Stimulated activated CD8-positive, alpha-beta memory T cell treated with anti-CD3 and anti-CD28 coated beads, Interleukin-4, amount 100 ng/mL, for 24 hours (primary cell): ENCODE results near the gene ANXA11.
"Not testable (repeated sequence)": the region's sequence is repeated elsewhere in the genome, so short reads cannot be mapped to it uniquely, and the experiment has no call there.

ENCODE experiments used
- DNase-seq: peaks from one replicate; pipeline ENCODE4 v3.0.0-alpha.2; 2020; ENCODE audit warnings: low read depth

The ANXA11 gene

DNA sequence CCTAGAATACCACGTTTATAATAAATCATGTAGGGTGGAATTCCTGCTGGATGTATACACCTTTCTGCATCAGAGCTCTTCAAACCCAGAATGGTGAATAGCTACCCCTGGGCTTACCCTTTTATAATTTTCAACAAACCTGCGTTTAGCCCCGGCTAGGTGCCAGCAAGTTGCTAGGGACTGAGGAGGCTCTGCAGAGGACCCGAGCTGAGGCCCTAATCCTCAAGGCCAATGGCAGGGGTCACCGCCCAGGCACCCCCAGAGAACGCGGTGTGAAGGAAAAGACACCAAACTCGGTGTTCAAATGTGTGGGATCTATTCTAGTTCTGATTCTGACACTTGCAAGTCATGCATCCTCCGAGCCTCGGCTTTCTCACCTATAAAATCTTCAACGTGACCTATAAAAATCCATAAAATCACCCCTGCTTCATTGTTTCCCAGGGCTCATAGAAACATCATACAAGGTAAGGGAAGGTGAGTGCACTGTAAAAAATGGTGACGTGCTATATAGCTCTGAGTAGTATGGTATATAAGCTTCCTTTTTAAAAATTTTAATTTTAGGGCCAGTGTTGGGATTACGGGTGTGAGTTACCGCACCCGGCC, 2.5 kb upstream of the ANXA11 start:
- no peak for DNase-seq

DNA sequence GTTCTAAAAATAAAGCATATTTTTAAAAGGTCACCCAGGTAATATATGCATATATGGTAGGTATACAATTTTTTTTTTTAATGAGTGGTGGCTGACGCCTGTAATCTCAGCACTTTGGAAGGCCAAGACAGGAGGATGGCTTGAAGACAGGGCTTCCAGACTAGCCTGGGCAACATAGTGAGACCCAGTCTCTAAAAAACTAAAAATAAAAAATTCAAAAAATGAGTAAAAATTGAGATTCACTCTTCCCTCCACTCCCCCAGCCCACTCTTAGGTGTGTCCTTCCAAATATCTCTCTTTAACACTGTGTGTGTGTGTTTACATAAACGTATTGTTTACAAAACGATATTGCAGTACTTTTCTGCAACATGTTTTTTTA, 929 bp upstream of the ANXA11 start:
- DNase-seq = no peak

DNA sequence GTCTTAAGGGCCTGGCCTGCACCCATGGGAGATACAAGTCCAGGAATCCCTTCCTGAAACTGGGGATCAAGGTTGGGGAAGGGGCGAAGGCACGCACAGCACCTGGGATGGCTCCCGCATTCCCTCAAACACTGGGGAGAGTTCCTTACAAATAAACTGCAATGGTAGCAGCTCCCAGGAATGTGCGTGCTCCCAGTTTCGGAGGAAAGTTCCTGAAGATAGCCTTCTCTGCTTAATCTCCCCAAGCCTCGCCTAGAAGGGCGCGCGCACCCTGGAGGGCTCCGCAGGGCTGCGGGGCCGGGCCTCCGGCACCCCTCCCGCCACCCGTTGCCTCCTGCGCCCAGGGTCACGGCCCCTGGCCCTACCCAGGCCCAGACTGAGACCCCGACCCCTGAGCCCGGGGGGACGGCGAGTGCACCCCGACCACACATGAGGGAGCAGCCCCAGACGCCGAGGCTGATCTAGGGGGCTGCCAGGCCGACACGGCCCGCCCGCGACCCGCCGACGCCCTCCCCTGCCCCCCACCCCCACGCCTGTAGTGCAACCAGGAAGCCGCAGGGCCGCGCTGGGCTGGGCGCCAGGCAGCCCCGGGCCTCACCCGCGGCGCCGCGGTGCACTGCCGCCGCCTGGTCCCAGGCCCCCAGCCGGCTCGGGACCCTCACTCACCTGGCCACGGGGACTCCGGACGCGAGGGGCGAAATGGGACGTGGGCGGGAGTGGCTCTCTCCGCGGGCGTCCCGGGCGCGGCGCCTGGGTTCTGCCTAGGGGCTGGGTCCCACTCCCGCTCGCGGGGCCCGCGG, 460 bp downstream of the ANXA11 start:
- peak; percentile 24 for DNase-seq

DNA sequence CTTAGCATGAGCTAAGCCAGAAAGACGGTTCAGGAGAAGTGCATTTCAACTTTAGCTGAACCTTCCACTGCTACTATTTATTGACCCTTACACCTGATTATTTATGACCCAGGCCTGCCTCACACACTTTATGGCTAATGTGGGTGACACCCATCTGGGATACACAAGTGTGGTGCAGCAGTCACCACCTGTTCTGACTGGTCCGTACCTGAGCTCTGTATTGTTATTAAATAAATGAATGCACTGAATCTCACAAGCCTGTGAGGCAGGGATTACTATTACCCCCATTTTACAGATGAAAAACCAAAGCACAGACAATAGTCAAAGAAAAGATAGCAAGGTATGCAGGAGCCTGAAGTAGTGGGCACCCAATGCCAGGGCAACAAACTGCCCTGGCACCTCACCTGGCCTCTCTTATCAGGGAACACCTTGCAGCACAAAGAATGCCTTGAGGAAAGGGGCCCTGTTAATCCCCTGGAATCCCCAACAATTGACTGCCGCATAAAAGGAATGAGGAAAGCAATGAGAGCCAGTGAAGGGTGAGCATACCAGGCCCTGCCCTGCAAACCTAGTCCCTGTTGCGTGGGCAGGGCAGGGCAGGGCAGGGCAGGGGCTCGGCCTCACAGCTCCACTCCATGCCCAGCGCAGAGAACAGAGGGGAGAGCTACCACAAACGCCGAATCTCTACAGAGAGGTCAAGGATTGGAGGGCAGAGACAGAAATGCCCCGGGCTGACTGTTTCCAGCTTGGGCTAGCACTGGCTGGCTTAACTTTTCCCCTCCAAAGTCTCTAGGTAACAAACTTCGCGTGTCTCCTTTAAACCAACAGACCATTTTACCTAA, 1.3 kb downstream of the ANXA11 start:
- no peak for DNase-seq

DNA sequence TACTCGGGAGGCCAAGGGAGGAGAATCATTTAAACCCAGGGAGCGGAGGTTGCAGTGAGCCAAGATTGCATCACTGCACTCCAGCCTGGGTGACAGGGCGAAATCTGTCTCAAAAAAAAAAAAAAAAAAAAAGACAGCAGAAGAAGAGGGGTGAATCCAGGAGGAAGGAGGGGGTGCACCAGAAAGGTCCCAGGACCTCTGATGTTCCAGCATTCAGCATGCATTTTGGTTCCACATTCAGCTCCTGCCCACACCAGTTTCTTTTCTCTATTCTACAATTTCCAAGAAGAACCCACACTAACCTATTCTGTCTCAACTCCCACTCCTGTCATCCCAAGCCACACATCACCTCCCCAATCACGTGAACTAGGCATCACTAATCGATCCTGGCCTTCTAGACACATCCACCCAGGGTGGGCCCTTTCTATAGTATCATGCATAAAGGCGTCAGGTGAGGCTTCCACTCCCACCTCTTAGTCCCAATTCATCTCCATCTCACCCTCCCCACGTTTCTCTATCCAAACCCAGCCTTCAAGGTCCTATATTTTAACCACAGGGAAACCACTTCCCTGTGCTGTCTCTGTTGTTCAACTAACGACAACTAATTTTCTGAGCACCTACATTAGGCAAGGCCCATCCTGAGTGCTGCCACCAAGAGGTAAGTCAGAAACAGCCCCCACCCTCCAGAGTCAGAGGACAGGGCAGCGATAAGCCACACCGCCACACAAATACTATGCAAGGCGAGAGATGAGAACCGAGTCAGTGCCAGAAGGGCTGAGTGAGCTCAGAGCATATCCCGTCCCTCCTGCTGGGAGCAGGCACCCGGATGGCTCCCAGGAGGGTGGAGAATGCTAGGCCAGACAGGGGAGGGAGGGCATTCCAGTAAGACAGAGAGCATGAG, 2.2 kb downstream of the ANXA11 start:
- peak; percentile 45 for DNase-seq

DNA sequence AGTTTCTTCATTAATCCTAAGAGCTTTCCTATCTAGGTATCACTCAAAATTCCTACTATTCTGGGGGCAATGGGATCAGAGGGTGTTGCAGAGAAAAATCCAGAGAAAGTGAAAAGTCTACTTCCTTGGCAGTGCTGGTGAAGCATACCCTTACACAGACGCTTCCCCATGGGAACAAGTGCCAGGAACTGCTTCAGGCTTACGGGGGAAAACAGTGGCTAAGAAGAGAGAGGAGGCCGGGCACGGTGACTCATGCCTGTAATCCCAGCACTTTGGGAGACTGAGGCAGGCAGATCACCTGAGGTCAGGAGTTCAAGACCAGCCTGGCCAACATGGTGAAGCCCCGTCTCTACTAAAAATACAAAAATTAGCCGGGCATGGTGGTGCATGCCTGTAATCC, 2.8 kb downstream of the ANXA11 start:
- not testable (repeated sequence) for DNase-seq

DNA sequence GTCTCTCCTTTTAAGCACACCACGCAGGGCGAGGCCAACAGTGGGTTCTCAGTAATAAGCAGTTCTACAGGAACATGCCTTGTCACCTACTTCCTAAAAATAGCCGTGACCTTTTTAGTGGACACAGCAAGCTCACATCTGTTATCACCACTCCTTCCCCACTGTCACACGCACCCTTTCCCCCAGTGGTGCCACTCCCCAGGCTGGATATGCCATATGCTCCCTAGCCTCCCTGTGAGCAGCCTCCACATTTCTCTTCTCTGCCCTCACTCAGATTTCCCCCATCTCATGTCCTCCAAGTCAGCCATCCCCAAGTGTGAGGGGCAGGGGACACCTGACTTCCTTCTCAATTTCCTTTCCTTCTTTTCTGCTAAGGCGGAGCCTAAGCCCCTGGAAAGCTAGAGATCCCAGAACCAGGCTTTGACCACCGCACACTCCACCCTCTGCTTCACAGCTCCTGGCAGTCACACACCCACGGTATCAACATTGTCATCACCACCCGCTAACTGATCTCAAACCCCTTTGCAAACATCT, 3.7 kb downstream of the ANXA11 start:
- DNase-seq = no peak

DNA sequence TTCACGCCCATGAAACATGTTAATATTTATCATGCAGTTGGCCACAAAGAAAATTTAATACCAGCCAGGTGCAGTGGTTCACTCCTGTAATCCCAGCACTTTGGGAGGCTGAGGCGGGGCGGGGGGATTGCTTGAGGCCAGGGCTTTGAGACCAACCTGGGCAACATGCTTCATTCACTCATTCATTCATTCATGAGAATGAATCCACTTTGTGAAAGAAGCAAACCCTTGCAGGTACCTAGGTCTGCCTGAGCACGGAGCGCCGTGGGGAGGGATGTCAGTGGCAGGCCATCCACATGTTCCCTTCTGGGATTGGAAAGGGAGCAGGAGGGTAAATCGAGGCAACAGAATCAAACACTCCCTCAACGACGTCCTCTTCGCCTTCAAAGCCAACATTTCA, 4.7 kb downstream of the ANXA11 start:
- DNase-seq = no peak

DNA sequence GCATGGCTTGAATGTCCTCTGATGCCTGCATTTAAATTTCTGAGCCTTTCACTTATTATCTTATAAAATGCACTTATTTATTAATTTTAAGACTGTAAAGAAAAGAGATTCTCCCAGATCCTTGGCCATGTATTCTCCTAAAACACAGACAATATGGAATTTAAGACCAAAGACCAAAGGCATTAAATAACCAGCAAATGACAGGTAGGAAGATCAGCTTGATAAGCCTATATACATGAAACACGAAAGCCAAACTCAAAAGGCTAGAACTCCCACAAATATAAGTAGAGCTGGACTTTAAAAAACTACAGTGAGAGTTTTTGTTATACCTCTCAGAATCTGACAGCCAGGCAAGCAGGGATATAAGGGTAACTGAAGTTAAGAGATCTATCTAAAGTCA, 5.1 kb downstream of the ANXA11 start:
- DNase-seq = no peak

DNA sequence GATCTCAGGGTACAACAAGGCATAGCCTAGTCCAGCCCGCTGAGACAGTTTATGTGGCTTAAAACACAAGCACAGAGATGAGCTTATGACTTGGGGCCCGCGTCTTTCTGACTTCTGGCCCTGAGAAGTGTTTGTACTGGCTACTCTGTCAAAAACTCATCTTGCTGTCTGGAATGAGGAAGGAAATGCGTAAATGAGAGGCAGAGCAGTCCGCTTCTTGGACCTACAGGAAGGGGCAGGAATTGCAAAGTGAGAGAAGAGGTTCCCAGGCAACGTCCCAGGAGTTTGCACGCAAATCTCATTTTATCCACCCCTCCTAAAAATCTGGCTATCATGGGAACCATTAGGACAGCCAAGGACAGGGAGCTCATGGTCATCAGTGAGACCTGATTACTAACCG, 5.5 kb downstream of the ANXA11 start:
- DNase-seq = no peak

DNA sequence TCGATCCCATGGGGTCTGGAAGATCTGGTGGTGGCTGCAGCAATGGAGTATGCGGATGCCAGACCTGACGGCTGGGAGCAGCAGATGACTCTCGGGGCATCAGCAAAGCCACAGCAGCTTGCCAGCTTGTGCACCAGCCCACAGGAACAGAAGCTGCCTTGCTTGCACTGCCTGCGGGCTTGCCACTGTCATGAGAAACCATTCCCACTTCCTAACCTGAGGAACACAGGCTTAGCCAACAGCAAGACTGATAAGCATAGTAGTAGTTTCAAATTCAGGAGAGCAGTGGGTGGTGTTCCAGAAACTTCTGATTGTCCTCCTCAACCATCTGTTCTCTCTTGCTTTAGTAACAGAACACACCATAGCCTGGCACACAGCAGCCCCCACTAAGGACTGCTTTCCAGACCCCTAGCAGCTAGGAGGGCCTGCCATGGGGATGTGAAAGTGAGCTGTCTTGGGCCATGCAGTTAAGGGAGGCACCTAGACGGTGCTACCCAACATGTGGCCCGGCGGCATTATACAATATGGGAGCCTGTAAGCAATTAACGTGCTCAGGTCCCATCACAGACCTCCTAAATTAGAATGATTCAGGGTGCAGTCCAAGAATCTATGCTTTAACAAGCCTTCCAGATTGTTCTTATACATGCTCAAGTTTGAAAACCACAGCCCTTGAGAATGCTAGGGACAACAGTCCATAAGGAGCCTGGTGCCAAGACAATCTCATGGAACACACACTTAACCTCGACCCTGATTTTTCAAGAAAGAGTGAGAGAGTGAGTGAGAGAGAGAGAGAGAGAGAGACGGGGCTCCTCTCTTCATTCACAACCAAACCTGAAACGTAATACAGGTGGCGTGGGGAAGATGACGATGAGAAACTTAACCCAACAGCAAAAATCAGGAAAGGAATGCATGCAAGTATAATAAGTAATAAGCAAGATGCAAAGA, 7.1 kb downstream of the ANXA11 start:
- no peak for DNase-seq

DNA sequence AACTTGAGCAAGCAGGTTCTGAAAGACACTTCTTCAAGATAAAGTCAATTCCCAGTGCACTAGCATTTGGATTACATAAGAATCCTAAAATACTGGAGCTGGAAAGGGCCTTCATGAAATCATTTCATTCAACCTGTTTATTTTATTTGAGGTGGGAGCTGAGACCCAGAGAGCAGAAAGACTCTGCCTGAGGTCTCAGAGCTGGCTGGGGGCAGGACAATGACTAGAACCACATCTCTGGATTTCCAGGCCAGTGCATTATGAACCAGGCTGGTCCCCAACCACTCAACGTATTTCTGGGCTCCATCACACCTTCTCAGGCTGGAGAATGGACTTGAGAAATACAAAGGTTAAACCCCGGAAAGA, 8.4 kb downstream of the ANXA11 start:
- no peak for DNase-seq

DNA sequence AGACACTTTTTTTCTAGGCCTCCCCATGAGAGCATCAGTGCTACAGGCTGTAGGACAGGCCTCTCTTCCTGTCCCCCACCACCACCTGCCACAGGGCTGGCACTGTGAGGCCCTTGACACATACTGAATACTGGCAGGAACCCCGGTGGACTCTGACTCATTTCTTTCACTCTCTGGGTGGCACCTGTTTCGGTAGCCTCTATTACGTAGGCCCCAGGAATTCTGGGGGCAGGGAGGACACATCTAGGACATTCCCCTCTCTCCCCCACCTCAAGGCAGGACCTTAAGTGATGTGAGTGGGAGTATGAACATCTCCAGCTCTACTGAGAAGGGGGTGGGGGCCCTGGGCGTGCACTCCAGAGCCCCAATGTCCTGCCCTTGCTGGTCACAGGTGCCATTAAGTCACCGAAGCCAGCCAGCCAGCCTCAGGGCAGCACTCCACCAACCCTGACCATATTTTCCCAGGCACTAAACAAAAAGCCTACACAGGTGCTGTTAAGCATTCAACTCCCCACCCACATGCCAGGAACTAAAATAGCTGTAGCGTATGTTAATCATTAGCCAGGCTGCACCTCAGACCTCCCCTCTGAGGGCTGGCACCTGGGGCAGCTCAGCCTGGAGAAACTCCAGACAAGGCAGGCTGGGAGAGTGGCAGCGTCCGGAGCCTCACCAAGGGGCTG, 8.9 kb downstream of the ANXA11 start:
- DNase-seq = peak; percentile 58

DNA sequence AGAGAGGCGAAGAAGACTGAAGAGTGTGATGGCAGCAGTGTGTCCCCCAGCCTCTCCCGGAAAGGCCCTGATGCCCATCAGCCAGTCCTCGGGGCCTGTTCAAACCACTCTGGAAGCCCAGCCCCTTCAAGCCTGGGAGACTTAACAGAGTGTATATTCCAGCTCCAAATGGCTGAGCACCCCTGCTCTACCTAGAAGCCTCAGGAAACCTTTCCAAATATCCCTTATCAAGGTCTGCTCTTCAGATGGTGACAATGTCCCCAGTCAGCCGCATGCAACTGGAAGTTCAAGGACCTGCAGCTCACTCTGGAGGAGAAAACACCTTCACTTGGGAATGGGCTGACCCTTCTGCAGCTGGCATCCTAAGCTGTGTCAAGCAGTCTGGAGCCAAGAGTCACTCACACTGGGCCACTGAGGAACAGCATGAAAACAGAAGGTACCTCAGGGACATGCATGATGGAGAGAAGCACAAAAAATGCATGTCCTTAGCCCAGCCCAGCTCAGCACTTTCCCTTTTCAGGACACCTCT, 10.2 kb downstream of the ANXA11 start:
- DNase-seq = no peak

DNA sequence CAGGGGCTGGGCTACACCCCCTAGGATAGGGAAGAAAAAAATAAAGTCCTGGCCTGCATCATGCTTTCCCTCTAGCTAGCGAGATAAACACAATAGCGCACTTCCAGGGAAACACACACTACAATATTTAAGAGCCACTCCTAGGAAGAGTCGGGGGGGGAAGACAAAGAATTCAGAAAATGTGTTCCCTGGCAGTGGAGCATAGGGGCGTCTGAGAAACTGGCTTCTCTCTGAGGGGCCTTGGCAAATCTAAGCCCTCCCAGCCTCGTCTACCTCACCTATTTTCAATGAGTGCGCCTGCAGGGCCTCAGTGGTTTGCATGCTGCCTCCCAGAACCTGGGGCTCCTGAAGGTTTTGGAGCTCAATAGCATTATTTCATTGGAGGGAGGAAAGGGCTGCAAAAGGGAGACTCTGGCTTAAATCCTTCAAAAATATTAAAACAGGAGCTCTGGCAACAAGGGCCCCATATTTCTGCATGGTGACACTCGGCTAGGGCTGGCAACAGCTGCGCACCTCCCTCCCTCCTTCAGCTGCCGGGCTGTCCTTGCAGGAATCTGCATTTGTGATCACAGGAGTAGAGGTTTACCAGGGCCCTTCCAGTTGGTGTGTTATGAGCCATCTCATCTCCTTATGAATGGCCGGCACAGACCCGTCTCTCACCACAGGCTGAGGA, 10.8 kb downstream of the ANXA11 start:
- DNase-seq = no peak

DNA sequence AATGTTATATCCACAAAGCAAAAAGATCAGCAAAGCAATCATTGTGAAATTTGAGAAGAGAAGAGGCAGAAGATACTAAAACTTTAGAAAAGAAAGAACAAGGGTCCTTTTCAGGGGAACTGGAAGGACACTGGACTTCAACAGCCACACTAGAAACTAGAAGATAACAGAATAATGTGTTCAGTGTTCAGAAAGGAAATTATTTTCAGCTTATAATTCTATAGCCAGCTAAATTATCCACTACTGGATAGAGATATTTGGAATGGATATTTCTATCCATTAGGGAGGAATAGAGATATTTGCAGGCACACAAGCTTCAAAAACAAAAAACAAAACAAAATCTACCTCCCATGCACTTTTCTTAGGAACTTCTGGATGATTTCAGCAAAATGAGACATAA, 12.8 kb downstream of the ANXA11 start:
- no peak for DNase-seq

DNA sequence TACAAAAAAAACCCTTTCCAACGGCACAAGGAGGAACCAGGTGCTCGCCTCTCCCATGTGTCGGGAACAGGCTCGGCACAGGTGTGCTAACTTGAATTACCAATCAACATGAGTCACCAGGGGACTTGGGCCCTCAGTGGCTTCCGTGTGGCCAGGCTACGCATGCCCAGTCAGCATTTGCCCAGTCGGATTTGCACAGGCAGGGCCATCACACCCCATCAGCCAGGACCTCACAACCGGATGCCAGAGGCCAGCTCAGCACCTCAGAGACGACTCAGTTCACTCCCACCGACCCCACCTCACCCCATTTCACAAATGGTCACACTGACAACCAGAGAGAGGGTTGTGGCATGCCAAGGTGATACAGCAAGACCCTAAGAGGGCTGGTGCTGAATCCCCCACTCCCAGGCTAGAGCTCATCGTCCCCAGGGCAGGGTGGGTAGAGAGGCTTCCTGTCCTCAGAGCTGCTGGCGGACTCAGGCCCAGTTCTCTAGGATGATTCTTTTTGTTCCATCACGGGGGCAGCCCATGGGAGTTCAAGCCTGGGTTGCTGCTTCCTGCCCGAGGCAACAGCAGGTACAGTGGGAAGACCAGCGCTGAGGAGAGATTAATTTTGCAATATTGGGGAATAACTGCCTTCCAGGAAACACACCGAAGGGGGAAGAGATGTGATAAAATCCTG, 13.6 kb downstream of the ANXA11 start:
- no peak for DNase-seq

DNA sequence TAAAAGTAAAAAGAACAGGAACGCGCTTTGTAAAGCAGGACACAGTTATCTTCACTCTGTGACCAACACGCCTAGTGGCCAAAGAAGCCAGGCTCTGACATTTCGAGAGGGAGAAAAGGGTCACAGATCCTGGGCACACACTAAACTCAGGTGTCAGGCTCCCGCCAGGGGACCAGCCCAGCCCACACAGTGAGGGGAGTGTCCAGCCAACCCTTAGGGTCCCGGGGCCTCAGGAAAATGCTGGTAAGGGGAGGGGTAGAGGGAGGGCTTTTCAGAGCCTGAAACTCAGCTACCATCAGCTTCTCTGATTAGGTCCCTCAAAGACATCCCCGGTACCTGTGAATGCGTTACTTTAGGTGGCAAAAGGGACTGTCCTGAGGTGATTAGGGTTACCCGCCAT, 16.6 kb downstream of the ANXA11 start:
- no peak for DNase-seq
